Measurements from ENCODE around the gene TFAP2A. TPM values are rescaled to one million over a fixed set of nuclear protein-coding genes. Genes with fewer than 3 reads are reported as not detected.

TFAP2A gene
- total RNA-seq = 7.7 and 11.9 TPM in 2 replicates

DNA sequence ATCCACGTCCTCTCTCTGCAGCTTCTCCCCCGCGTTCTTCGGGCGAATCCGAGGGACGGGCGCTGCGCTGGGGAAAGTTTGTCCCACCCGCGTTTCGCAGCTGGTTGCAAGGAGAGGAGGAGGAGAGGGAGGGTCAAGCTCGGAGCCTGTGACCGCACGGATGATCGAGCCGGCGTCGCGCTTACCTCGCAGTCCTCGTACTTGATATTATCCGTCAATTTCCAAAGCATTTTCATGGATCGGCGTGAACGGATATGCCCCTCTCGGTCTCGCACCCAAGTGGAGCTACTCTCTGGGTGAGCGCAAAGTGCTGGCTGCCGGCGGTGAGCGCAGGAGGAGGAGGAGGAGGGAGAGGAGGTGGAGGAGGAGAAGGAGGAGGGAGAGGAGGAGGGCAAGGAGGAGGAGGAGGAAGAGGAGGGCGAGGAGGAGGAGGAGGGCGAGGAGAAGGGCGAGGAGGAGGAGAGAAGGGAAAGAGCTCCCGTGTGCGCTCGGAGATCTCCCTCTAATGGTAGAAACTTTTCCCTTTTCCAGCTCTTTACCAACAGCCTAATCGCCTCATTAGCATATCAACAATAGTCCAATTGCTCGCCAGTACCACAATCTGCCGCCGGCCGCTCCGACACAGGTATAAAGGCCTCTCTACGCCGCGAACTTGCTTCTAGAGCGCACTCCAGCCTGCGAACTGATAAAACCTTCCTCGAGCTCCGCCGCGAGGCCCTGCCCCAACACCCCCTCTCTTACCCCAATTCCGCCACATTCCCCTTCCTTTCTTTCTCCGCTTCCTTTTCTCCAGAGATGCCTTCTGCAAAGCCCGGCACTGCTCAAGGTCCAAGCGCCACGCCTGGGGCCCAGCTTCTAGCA, at the start of gene TFAP2A:
TFAP2A (minus strand) TSS at position 319 of the 861 bp plus-strand sequence; CDS start at position 236, 83 bp downstream.

Other genes starting within 250 kb of the TFAP2A start
- gene GCNT2, start 106.3 kb upstream of the TFAP2A start, total RNA-seq = 8.1 and 8.4 TPM in 2 replicates

Measured in tracheal epithelial cell (primary cell).